ENCODE data around the gene FPR2. TPM values are rescaled to one million over a fixed set of nuclear protein-coding genes. Genes with fewer than 3 reads are reported as not detected.
A peak's percentile ranks its signal among the peaks of the same experiment; 100 is the strongest.

FPR2 gene
- total and polyA plus RNA-seq, 9 donors, result 0.21 to 2.4 (median 0.95) TPM

DNA sequence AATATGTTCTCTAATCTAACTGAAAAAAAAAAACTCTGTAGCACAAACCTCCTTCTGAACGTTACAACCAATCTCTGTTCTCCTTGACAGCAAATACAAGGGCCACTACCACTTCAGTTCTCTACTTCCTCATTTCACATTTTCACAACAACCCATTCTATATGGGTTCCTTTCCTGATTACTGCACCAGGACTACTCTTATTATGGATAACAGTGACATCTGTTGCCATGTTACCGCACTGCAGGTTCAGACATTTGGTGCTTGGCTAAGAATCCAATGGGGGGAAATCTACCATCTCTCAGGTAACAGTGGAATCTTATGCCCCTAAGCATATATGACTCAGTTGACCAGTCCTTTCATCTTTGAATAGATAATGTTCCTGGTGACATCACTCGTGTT lies 22.4 kb downstream of the FPR2 start:
- H3K4me1 ChIP-seq (ENCODE audit: insufficient read depth), result peaks cover 2% of the 10 kb centered on the region
- H3K27ac ChIP-seq, result no peak overlapping the region
- 22 to 40% (median 35%) methylated on average over 3 of the region's 3 CpGs for WGBS, 3 donors
- H3K4me3 ChIP-seq, result no peak overlapping the region
- intact Hi-C loops (cut with DNase I), result loop anchor here in 1 of 4 donors (10.0 kb wide), 1 partner anchor 309 kb away; the partner anchor contains the start of gene CEACAM18
- H3K36me3 ChIP-seq, result no peaks in the 10 kb centered on the region
- no peak for DNase-seq
- H3K27me3 ChIP-seq, result no peaks in the 10 kb centered on the region
- no peaks in the 10 kb centered on the region for H3K9me3 ChIP-seq
- TF ChIP-seq, protein P1, sequence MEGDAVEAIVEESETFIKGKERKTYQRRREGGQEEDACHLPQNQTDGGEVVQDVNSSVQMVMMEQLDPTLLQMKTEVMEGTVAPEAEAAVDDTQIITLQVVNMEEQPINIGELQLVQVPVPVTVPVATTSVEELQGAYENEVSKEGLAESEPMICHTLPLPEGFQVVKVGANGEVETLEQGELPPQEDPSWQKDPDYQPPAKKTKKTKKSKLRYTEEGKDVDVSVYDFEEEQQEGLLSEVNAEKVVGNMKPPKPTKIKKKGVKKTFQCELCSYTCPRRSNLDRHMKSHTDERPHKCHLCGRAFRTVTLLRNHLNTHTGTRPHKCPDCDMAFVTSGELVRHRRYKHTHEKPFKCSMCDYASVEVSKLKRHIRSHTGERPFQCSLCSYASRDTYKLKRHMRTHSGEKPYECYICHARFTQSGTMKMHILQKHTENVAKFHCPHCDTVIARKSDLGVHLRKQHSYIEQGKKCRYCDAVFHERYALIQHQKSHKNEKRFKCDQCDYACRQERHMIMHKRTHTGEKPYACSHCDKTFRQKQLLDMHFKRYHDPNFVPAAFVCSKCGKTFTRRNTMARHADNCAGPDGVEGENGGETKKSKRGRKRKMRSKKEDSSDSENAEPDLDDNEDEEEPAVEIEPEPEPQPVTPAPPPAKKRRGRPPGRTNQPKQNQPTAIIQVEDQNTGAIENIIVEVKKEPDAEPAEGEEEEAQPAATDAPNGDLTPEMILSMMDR (IDR thresholded peaks at IDR 0.05), result no peak

DNA sequence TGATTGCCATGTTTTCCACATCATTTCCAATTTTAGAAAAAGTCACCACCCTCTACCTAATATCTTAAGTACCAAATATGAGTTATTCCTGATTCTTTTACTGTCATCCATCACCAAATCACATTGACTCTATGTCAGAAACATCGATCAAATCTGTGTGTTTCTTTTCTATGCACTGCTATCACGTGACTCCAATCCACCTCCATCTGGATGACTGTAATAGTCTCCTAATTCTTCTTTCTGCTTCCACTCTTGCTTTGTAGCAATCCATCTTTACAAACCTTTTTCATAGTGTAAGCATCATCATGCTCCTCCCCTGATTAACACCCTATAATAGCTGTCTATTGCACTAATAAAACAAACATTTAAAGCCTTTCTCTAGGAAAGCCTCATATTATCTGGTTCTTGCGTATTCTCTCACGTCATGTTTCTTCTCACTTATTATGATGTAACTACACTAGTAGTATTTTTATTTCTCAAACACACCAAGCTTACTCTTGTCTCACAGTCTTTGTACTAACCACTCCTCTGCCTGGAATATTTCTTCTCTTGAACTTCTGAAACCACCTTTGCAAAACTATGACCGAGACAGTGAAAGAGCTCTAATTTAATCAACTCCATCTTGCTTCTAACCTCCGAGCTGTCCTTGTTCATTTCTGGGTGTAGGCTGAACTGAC lies 23.3 kb downstream of the FPR2 start:
- Histone ChIP-seq H3K4me3 (no peak overlapping the region), H3K27ac (no peak overlapping the region), H3K36me3 (no peaks in the 10 kb centered on the region), H3K9me3 (no peaks in the 10 kb centered on the region), H3K27me3 (no peaks in the 10 kb centered on the region), H3K4me1 (ENCODE audit: insufficient read depth) (peaks cover 2% of the 10 kb centered on the region)
- no peak for DNase-seq
- TF ChIP-seq, protein P1 (IDR thresholded peaks at IDR 0.05), result no peak
- no peak for TF ChIP-seq EP300 (IDR thresholded peaks at IDR 0.05)
- TF ChIP-seq POLR2A (IDR thresholded peaks at IDR 0.05), result no peak
- intact Hi-C loops (cut with DNase I), result loop anchor here in 1 of 4 donors (10.0 kb wide), 1 partner anchor 309 kb away; the partner anchor contains the start of gene CEACAM18
- WGBS, 3 donors, result 55 to 65% (median 59%) methylated on average over 6 of the region's 6 CpGs

DNA sequence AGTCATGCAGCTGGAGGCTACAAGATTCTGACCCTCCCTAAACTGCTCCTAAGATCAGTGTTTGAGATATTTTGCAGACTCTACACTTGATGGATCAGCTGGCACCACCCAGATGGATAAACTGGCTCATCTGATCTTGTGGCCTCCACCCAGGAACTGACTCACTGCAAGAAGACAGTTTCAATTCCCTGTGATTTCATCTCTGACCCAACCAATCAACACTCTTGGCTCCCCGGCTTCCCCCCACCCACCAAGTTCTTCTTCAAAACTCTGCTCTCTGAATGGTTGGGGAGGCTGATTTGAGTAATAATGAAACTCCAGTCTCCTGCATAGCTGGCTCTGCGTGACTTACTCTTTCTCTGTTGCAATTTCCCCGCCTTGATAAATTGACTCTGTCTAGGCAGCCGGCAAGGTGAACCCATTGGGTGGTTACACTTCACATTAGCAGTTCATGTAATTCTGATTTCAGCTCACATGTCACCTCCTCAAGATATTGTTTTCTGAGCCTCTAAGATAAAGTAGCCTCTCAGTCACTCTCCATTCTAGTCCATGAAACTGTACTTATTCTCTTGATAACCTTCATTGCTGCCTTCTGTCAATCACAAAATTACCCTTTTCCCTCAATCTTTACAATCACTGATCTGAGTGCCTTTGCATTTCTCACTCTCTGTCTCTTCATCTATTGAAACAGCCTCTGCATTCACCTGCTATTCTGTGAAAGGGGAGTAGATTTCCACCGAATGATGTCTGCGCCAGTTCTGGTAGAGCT lies 24.1 kb downstream of the FPR2 start:
- H3K27me3 ChIP-seq, result no peaks in the 10 kb centered on the region
- no peaks in the 10 kb centered on the region for H3K9me3 ChIP-seq
- H3K4me3 ChIP-seq, result no peak overlapping the region
- no peaks in the 10 kb centered on the region for H3K36me3 ChIP-seq
- WGBS, 3 donors, result 70 to 81% (median 76%) methylated on average over 6 of the region's 6 CpGs
- peaks cover 2% of the 10 kb centered on the region for H3K4me1 ChIP-seq (ENCODE audit: insufficient read depth)
- H3K27ac ChIP-seq, result no peak overlapping the region
- intact Hi-C loops (cut with DNase I), result loop anchor here in 1 of 4 donors (10.0 kb wide), 1 partner anchor 310 kb away; the partner anchor contains the start of gene CEACAM18
- TF ChIP-seq EP300 (IDR thresholded peaks at IDR 0.05) (no peak), POLR2A (IDR thresholded peaks at IDR 0.05) (no peak)
- TF ChIP-seq, protein P1 (IDR thresholded peaks at IDR 0.05), result no peak
- DNase-seq, result peak in 1 of 5 donors; percentile 57

DNA sequence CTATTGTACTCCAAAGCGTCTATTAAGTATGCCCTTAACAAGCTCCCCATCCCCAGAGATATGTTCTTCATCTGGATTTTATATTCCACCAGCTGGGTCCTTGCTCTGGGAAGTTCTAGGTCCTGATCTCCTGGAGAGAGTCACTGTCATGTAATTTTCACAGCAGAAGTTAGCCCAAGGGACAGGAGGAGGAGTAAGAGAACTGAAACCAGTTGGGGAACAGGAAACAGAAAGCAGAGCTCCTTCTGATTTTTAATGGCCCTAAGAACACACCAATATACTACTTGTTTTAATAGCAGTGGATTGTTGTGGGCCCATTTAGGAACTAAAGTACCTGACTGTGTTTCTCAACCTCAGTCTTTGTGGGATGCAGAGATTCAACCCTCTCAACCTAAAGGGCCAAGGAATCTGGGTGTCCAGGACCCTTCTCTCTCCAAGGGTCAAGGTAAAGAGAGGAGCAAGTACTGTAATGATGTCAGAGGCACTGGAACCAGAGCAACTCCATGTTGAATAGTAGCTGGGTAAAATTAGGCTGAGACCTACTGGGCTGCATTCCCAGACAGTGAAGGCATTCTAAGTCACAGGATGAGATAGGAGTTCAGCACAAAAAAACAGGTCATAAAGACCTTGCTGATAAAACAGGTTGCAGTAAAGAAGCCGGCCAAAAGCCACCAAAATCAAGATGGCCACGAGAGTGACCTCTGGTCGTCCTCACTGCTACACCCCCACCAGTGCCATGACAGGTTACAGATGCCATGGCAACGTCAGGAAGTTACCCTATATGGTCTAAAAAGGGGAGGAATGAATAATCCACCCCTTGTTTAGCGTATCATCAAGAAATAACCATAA lies 25.9 kb downstream of the FPR2 start:
- peaks cover 2% of the 10 kb centered on the region for H3K4me1 ChIP-seq (ENCODE audit: insufficient read depth)
- DNase-seq, result peak in 2 of 5 donors; percentile 18 to 38
- no peaks in the 10 kb centered on the region for H3K36me3 ChIP-seq
- no peaks in the 10 kb centered on the region for H3K9me3 ChIP-seq
- intact Hi-C loops (cut with DNase I), result loop anchor here in 1 of 4 donors (10.0 kb wide), 1 partner anchor 312 kb away; the partner anchor contains the start of gene CEACAM18
- H3K4me3 ChIP-seq, result no peak overlapping the region
- H3K27ac ChIP-seq, result no peak overlapping the region
- 33 to 39% (median 36%) methylated on average over 6 of the region's 6 CpGs for WGBS, 3 donors
- no peak for TF ChIP-seq EP300 (IDR thresholded peaks at IDR 0.05)
- TF ChIP-seq POLR2A (IDR thresholded peaks at IDR 0.05), result no peak
- TF ChIP-seq, protein P1 (IDR thresholded peaks at IDR 0.05), result no peak
- H3K27me3 ChIP-seq, result no peaks in the 10 kb centered on the region

Data from ovary (tissue), 9 donors.